Measurements from ENCODE around the gene TUT7.

The TUT7 gene

GRCh38 chr9:86246752-86247161 lies 107.5 kb downstream of the TUT7 start:
- no peak for DNase-seq

- DNase-seq = no peak
Observed at GRCh38 chr9:86242071-86242470, 112.1 kb downstream of the TUT7 start.

- DNase-seq = no peak
Observed at GRCh38 chr9:86241216-86241615, 113.0 kb downstream of the TUT7 start.

- DNase-seq = peak; percentile 38
Observed at GRCh38 chr9:86238861-86239770, 115.1 kb downstream of the TUT7 start.

All from NCI-H2171 treated with DMSO at 0.1 percent for 48 hours (cell line).